SK-N-SH (cell line): ENCODE data around the gene ABCC3. TPM values are rescaled to one million over a fixed set of nuclear protein-coding genes. Genes with fewer than 3 reads are reported as not detected.

Experiments used
- CTCF ChIA-PET: fragments of 300-600, 350-600 bp; formaldehyde crosslinking; extraction: SDS; loops from one replicate; lab custom pipeline; 2021; lab: Yijun Ruan, JAX
- POLR2A ChIA-PET: fragments of 350-600 bp; sonication (Branson Sonifier 250); formaldehyde crosslinking; extraction: SDS; loops from one replicate; lab custom pipeline; 2020; ENCODE audit warnings: antibody characterized with exemption, inconsistent platforms; lab: Yijun Ruan, JAX
- DNase-seq: peaks from one replicate; pipeline ENCODE4 v3.0.0; 2012
- H2AFZ ChIP-seq: fragments of 200-600 bp; sonication (generic); 2 replicates; pipeline ENCODE4 v1.8.1; 2016; ENCODE audit warnings: antibody characterized with exemption, mild to moderate bottlenecking, low read depth
- H3F3A ChIP-seq: fragments of 200-600 bp; sonication (generic); replicated peaks from 2 replicates; pipeline ENCODE3; 2016; ENCODE audit warnings: antibody characterized with exemption, mild to moderate bottlenecking; ENCODE audit not compliant: insufficient read depth
- H3K27ac ChIP-seq, 2 experiments: fragments of 200-500 bp in 1 of 2; fragments of 200-600 bp in 1 of 2; sonication (Bioruptor generic) in 1 of 2; sonication (generic), shearing (Covaris generic) in 1 of 2; 2 replicates each; pipeline versions ENCODE4 v1.5.1 to v1.6.1; 2014 to 2016; ENCODE audit warnings: low read depth in 2 of 2, inconsistent platforms in 1 of 2, low read length in 1 of 2, mild to moderate bottlenecking in 1 of 2, mixed read lengths in 1 of 2
- H3K27me3 ChIP-seq: fragments of 200-600 bp; sonication (generic), shearing (Covaris generic); 2 replicates; pipeline ENCODE4 v1.6.1; 2016; ENCODE audit warnings: mixed run types; ENCODE audit not compliant: insufficient read depth
- H3K36me3 ChIP-seq, 2 experiments: fragments of 200-500 bp in 1 of 2; fragments of 200-600 bp in 1 of 2; sonication (Bioruptor generic) in 1 of 2; sonication (generic) in 1 of 2; replicated peaks in 1 of 2; 2 replicates each; pipeline versions ENCODE3 to v1.5.1; 2014 to 2016; ENCODE audit warnings: low read length in 1 of 2, mild to moderate bottlenecking in 1 of 2; ENCODE audit not compliant: insufficient read depth in 2 of 2, control insufficient read depth in 1 of 2
- H3K4me1 ChIP-seq, 2 experiments: fragments of 200-500 bp in 1 of 2; fragments of 200-600 bp in 1 of 2; sonication (Bioruptor generic) in 1 of 2; sonication (generic), shearing (Covaris generic) in 1 of 2; 2 replicates each; pipeline versions ENCODE4 v1.5.1 to v1.6.1; 2014 to 2016; ENCODE audit warnings: low read depth in 1 of 2, low read length in 1 of 2, mixed run types in 1 of 2; ENCODE audit not compliant: insufficient read depth in 2 of 2, control insufficient read depth in 1 of 2
- H3K4me2 ChIP-seq: fragments of 200-600 bp; sonication (generic), shearing (Covaris generic); 2 replicates; pipeline ENCODE4 v1.6.1; 2017; ENCODE audit warnings: mixed run types
- H3K4me3 ChIP-seq, 2 experiments: fragments of 200-500 bp in 1 of 2; fragments of 200-600 bp in 1 of 2; sonication (Bioruptor generic) in 1 of 2; sonication (generic), shearing (Covaris generic) in 1 of 2; 2 replicates each; pipeline versions ENCODE4 v1.5.1 to v1.8.1; 2014 to 2016; ENCODE audit warnings: low read depth in 2 of 2, inconsistent platforms in 1 of 2, low read length in 1 of 2, mild to moderate bottlenecking in 1 of 2, mixed read lengths in 1 of 2, moderate library complexity in 1 of 2
- H3K79me2 ChIP-seq: fragments of 200-600 bp; sonication (generic); 2 replicates; pipeline ENCODE4 v1.8.1; 2017; ENCODE audit warnings: mild to moderate bottlenecking; ENCODE audit not compliant: insufficient read depth
- H3K9ac ChIP-seq: fragments of 200-600 bp; sonication (generic); 2 replicates; pipeline ENCODE4 v1.6.1; 2017; ENCODE audit warnings: mixed run types
- H3K9me2 ChIP-seq: fragments of 200-600 bp; sonication (generic); 2 replicates; pipeline ENCODE4 v1.6.1; 2017; ENCODE audit warnings: mixed run types
- H3K9me3 ChIP-seq: fragments of 200-600 bp; sonication (generic); 2 replicates; pipeline ENCODE4 v1.6.1; 2017; ENCODE audit warnings: mixed run types, mild to moderate bottlenecking, moderate library complexity
- H4K20me1 ChIP-seq: fragments of 200-600 bp; sonication (generic); 2 replicates; pipeline ENCODE4 v1.6.1; 2017; ENCODE audit warnings: mild to moderate bottlenecking, mixed run types; ENCODE audit not compliant: insufficient read depth
- EP300 ChIP-seq, 2 experiments: IDR thresholded peaks; 2 replicates each; pipeline versions ENCODE4 v1.4.0 to v1.6.1; 2012; ENCODE audit warnings: borderline replicate concordance in 1 of 2, low read depth in 1 of 2, low read length in 1 of 2
- FOXM1 ChIP-seq: IDR thresholded peaks from 2 replicates; pipeline ENCODE4 v1.4.0; 2012; ENCODE audit warnings: low read depth, mild to moderate bottlenecking
- GABPA ChIP-seq: IDR thresholded peaks from 2 replicates; pipeline ENCODE4 v1.4.0; 2012; ENCODE audit warnings: low read depth, mild to moderate bottlenecking
- GATA2 ChIP-seq: sonication (generic); formaldehyde crosslinking; IDR thresholded peaks from 2 replicates; pipeline ENCODE4 v1.5.0; 2020; ENCODE audit warnings: mild to moderate bottlenecking, missing genetic modification reagents
- MEF2A ChIP-seq: IDR thresholded peaks from 2 replicates; pipeline ENCODE4 v1.4.0; 2012; ENCODE audit warnings: low read depth, borderline replicate concordance
- NFIC ChIP-seq: IDR thresholded peaks from 2 replicates; pipeline ENCODE4 v1.4.0; 2012; ENCODE audit warnings: borderline replicate concordance
- NRF1 ChIP-seq: IDR thresholded peaks from 2 replicates; pipeline ENCODE4 v1.6.1; 2012; ENCODE audit warnings: low read depth, mild to moderate bottlenecking, low read length
- RCOR1 ChIP-seq: fragments of 150-350 bp; IDR thresholded peaks from 2 replicates; pipeline ENCODE4 v1.6.1; 2017; ENCODE audit warnings: antibody characterized with exemption, low read length
- TCF12 ChIP-seq: IDR thresholded peaks from 2 replicates; pipeline ENCODE4 v1.4.0; 2012
- TEAD4 ChIP-seq: IDR thresholded peaks from 2 replicates; pipeline ENCODE4 v1.4.0; 2012; ENCODE audit warnings: mild to moderate bottlenecking, borderline replicate concordance; ENCODE audit not compliant: insufficient read depth
- WGBS: methylation state at CpG from one replicate; pipeline ENCODE4 v1.1.6; 2017; ENCODE audit warnings: low lambda C conversion rate; 5-methylcytosine and 5-hydroxymethylcytosine counted together
- polyA plus RNA-seq, 3 experiments: library from polyadenylated mRNA; depleted of rRNA; stranded (reverse); fragments of >200 nt; gene quantifications; 2 replicates each; pipeline ENCODE4 v1.2.3, GENCODE V29; 2012
- TF ChIP-seq, protein P1 (sequence below): IDR thresholded peaks from 2 replicates; pipeline ENCODE4; 2012
- TF ChIP-seq, protein P2 (sequence below): fragments of 150-350 bp; IDR thresholded peaks from 2 replicates; pipeline ENCODE4 v1.6.1; 2016; ENCODE audit warnings: mild to moderate bottlenecking, low read depth, low read length
- TF ChIP-seq, protein P3 (sequence below): IDR thresholded peaks from 2 replicates; pipeline ENCODE4 v1.4.0; 2012; ENCODE audit warnings: low read depth
- TF ChIP-seq, protein P4 (sequence below): IDR thresholded peaks from 2 replicates; pipeline ENCODE4 v1.4.0; 2012; ENCODE audit warnings: low read depth, borderline replicate concordance
- TF ChIP-seq, protein P5 (sequence below): IDR thresholded peaks from 2 replicates; pipeline ENCODE4 v1.4.0; 2012; ENCODE audit warnings: low read depth, borderline replicate concordance
- TF ChIP-seq, protein P6 (sequence below): IDR thresholded peaks from 2 replicates; pipeline ENCODE4 v1.6.1; 2012; ENCODE audit warnings: mild to moderate bottlenecking, low read depth, low read length, moderate library complexity

The ABCC3 gene
- polyA plus RNA-seq, 1 of the 3 experiments (the other 2 are of a cell fraction): 185 TPM

DNA sequence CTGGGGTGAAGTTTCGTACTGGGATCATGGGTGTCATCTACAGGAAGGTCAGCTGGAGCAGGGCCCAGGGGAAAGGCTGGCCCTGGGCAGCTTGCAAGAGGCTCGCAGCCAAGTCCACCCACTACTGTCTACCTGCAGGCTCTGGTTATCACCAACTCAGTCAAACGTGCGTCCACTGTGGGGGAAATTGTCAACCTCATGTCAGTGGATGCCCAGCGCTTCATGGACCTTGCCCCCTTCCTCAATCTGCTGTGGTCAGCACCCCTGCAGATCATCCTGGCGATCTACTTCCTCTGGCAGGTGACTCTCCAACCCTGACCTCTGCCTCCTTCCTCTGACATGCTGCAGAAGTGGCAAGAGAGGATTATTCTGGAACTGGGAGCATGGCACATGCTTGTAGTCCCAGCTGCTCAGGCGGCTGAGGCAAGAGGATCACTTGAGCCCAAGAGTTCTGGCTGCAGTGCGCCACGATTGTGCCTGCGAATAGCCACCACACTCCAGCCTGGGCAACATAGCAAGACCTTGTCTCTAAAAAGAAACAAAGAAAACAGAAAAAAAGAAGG, 29.2 kb downstream of the ABCC3 start:
- H2AFZ ChIP-seq: no peak overlapping the region
- no peaks in the 10 kb centered on the region for H3K9me3 ChIP-seq
- H3K9ac ChIP-seq: no peak overlapping the region
- peaks cover 38% of the 10 kb centered on the region for H3F3A ChIP-seq
- ChIA-PET POLR2A (no interaction called here), CTCF (interaction anchor here (0.7 to 4.4 kb wide), 5 partner anchors 10 to 184 kb away, joined by 3 to 20 read pairs (median 3); no protein-coding TSS in a partner anchor)
- no peaks in the 10 kb centered on the region for H3K27me3 ChIP-seq
- H4K20me1 ChIP-seq: no peaks in the 10 kb centered on the region
- no peak overlapping the region for H3K4me3 ChIP-seq
- TF ChIP-seq, protein P1, sequence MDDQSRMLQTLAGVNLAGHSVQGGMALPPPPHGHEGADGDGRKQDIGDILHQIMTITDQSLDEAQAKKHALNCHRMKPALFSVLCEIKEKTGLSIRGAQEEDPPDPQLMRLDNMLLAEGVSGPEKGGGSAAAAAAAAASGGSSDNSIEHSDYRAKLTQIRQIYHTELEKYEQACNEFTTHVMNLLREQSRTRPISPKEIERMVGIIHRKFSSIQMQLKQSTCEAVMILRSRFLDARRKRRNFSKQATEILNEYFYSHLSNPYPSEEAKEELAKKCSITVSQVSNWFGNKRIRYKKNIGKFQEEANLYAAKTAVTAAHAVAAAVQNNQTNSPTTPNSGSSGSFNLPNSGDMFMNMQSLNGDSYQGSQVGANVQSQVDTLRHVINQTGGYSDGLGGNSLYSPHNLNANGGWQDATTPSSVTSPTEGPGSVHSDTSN: no peak
- TF ChIP-seq, protein P2, sequence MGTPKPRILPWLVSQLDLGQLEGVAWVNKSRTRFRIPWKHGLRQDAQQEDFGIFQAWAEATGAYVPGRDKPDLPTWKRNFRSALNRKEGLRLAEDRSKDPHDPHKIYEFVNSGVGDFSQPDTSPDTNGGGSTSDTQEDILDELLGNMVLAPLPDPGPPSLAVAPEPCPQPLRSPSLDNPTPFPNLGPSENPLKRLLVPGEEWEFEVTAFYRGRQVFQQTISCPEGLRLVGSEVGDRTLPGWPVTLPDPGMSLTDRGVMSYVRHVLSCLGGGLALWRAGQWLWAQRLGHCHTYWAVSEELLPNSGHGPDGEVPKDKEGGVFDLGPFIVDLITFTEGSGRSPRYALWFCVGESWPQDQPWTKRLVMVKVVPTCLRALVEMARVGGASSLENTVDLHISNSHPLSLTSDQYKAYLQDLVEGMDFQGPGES: no peak
- TF ChIP-seq GATA2: no peak
- TF ChIP-seq NRF1: no peak
- TF ChIP-seq FOXM1: no peak
- no peak for TF ChIP-seq NFIC
- TF ChIP-seq, protein P3, sequence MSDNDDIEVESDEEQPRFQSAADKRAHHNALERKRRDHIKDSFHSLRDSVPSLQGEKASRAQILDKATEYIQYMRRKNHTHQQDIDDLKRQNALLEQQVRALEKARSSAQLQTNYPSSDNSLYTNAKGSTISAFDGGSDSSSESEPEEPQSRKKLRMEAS: no peak
- no peak for TF ChIP-seq EP300 (IDR thresholded peaks at IDR 0.05; ENCODE audit: borderline replicate concordance in 1 of 2, low read depth in 1 of 2, low read length in 1 of 2)
- TF ChIP-seq, protein P4, sequence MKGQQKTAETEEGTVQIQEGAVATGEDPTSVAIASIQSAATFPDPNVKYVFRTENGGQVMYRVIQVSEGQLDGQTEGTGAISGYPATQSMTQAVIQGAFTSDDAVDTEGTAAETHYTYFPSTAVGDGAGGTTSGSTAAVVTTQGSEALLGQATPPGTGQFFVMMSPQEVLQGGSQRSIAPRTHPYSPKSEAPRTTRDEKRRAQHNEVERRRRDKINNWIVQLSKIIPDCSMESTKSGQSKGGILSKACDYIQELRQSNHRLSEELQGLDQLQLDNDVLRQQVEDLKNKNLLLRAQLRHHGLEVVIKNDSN: no peak
- TF ChIP-seq GABPA: no peak
- no peak overlapping the region for H3K4me2 ChIP-seq
- DNase-seq: no peak
- 93% methylated on average over 10 of the region's 10 CpGs for WGBS
- H3K9me2 ChIP-seq: no peaks in the 10 kb centered on the region
- peaks cover 7 to 10% of the 10 kb centered on the region in 2 experiments for H3K36me3 ChIP-seq
- H3K27ac ChIP-seq: no peak overlapping the region
- no peaks in the 10 kb centered on the region for H3K79me2 ChIP-seq
- H3K4me1 ChIP-seq: peaks cover 34 to 53% of the 10 kb centered on the region in 2 experiments

DNA sequence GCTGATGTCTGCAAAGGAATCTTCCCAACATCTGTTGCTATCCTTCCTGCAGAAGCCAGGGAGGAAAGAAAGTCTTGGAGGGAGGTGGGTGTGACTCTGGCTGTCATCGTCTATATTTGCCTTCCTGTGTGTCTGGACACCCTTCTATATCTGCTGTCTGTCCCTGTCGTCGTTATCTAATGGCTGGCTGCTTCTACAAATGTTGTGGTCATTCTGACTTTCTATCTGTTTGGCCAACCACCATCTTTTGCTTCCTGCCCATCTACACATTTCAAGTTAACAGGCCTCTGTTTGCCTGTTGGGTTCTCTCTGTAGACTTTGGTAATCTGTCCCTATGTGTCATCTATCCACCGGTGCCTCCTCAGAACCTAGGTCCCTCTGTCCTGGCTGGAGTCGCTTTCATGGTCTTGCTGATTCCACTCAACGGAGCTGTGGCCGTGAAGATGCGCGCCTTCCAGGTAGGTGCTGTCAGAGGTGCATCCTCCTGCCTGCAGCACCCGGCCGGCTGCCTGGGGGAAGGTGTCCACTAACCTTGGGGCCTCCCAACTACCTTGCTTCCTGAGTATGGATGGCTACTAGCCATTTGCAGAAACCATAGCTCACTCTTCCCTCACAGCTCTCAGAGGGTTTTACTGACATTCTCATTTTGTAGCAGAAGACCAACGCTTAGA, 30.2 kb downstream of the ABCC3 start:
- Histone ChIP-seq H3K4me3 (no peak overlapping the region), H3K36me3 (peaks cover 7 to 8% of the 10 kb centered on the region in 2 experiments), H4K20me1 (no peaks in the 10 kb centered on the region), H3K9me2 (no peaks in the 10 kb centered on the region), H3K4me2 (no peak overlapping the region), H3K27ac (no peak overlapping the region), H3K9me3 (no peaks in the 10 kb centered on the region), H3F3A (peaks cover 29% of the 10 kb centered on the region), H3K9ac (no peak overlapping the region), H3K27me3 (no peaks in the 10 kb centered on the region), H2AFZ (no peak overlapping the region), H3K79me2 (no peaks in the 10 kb centered on the region), H3K4me1 (peaks cover 25 to 45% of the 10 kb centered on the region in 2 experiments)
- 92% methylated on average over 12 of the region's 12 CpGs for WGBS
- CTCF ChIA-PET: interaction anchor here (0.7 to 13.1 kb wide), 8 partner anchors 9 to 185 kb away, joined by 3 to 130 read pairs (median 4); no protein-coding TSS in a partner anchor
- no peak for DNase-seq
- POLR2A ChIA-PET: no interaction called here
- TF ChIP-seq, protein P5, sequence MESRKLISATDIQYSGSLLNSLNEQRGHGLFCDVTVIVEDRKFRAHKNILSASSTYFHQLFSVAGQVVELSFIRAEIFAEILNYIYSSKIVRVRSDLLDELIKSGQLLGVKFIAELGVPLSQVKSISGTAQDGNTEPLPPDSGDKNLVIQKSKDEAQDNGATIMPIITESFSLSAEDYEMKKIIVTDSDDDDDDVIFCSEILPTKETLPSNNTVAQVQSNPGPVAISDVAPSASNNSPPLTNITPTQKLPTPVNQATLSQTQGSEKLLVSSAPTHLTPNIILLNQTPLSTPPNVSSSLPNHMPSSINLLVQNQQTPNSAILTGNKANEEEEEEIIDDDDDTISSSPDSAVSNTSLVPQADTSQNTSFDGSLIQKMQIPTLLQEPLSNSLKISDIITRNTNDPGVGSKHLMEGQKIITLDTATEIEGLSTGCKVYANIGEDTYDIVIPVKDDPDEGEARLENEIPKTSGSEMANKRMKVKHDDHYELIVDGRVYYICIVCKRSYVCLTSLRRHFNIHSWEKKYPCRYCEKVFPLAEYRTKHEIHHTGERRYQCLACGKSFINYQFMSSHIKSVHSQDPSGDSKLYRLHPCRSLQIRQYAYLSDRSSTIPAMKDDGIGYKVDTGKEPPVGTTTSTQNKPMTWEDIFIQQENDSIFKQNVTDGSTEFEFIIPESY: no peak
- TF ChIP-seq TCF12 (no peak), GABPA (no peak), TEAD4 (no peak), RCOR1 (no peak), MEF2A (no peak)
- TF ChIP-seq, protein P6, sequence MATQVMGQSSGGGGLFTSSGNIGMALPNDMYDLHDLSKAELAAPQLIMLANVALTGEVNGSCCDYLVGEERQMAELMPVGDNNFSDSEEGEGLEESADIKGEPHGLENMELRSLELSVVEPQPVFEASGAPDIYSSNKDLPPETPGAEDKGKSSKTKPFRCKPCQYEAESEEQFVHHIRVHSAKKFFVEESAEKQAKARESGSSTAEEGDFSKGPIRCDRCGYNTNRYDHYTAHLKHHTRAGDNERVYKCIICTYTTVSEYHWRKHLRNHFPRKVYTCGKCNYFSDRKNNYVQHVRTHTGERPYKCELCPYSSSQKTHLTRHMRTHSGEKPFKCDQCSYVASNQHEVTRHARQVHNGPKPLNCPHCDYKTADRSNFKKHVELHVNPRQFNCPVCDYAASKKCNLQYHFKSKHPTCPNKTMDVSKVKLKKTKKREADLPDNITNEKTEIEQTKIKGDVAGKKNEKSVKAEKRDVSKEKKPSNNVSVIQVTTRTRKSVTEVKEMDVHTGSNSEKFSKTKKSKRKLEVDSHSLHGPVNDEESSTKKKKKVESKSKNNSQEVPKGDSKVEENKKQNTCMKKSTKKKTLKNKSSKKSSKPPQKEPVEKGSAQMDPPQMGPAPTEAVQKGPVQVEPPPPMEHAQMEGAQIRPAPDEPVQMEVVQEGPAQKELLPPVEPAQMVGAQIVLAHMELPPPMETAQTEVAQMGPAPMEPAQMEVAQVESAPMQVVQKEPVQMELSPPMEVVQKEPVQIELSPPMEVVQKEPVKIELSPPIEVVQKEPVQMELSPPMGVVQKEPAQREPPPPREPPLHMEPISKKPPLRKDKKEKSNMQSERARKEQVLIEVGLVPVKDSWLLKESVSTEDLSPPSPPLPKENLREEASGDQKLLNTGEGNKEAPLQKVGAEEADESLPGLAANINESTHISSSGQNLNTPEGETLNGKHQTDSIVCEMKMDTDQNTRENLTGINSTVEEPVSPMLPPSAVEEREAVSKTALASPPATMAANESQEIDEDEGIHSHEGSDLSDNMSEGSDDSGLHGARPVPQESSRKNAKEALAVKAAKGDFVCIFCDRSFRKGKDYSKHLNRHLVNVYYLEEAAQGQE: no peak
